ENCODE data around the gene ALK. TPM values are rescaled to one million over a fixed set of nuclear protein-coding genes. Genes with fewer than 3 reads are reported as not detected.
"Not testable (repeated sequence)": the region's sequence is repeated elsewhere in the genome, so short reads cannot be mapped to it uniquely, and the experiment has no call there.

ALK gene
- total RNA-seq, 4 donors from 2014 or later: 0.32 to 0.42 TPM; not detected in 2

GRCh38 chr2:29259221-29259620 is 662.2 kb downstream of the ALK start:
- WGBS: 60% methylated on average over 4 of the region's 4 CpGs
- TF ChIP-seq EP300 (IDR thresholded peaks at IDR 0.05) (no peak), POLR2AphosphoS5 (IDR thresholded peaks at IDR 0.05) (no peak), POLR2A (IDR thresholded peaks at IDR 0.05) (no peak), CTCF (IDR thresholded peaks at IDR 0.05) (no peak)
- no peak overlapping the region for H3K4me3 ChIP-seq
- DNase-seq (ENCODE audit: low spot score in 2 of 2): no peak
- H3K27me3 ChIP-seq: no peaks in the 10 kb centered on the region
- no peaks in the 10 kb centered on the region for H3K9me3 ChIP-seq
- H3K36me3 ChIP-seq: no peaks in the 10 kb centered on the region
- peaks cover 3% of the 10 kb centered on the region for H3K4me1 ChIP-seq
- no peak overlapping the region for H3K27ac ChIP-seq

GRCh38 chr2:29255004-29255403 is 666.4 kb downstream of the ALK start:
- DNase-seq (ENCODE audit: low spot score in 2 of 2): peak in 1 of 2 donors; percentile 11
- no peak overlapping the region for H3K4me3 ChIP-seq
- no peaks in the 10 kb centered on the region for H3K9me3 ChIP-seq
- WGBS: 67% methylated on average over 2 of the region's 2 CpGs
- no peaks in the 10 kb centered on the region for H3K27me3 ChIP-seq
- no peaks in the 10 kb centered on the region for H3K4me1 ChIP-seq
- H3K36me3 ChIP-seq: no peaks in the 10 kb centered on the region
- H3K27ac ChIP-seq: no peak overlapping the region
- no peak for TF ChIP-seq EP300 (IDR thresholded peaks at IDR 0.05)
- TF ChIP-seq POLR2A (IDR thresholded peaks at IDR 0.05): no peak
- TF ChIP-seq CTCF (IDR thresholded peaks at IDR 0.05): no peak
- TF ChIP-seq POLR2AphosphoS5 (IDR thresholded peaks at IDR 0.05): no peak

GRCh38 chr2:29253495-29254275 is 667.7 kb downstream of the ALK start:
- H3K9me3 ChIP-seq, H3K27me3 ChIP-seq, H3K4me1 ChIP-seq, H3K4me3 ChIP-seq, H3K36me3 ChIP-seq, H3K27ac ChIP-seq: not testable (repeated sequence)
- 59% methylated on average over 4 of the region's 4 CpGs for WGBS
- peak in 1 of 2 donors; percentile 9 for DNase-seq (ENCODE audit: low spot score in 2 of 2)

GRCh38 chr2:29253026-29253425 is 668.4 kb downstream of the ALK start:
- no peaks in the 10 kb centered on the region for H3K9me3 ChIP-seq
- peak in 1 of 2 donors; percentile 6 for DNase-seq (ENCODE audit: low spot score in 2 of 2)
- no peak overlapping the region for H3K27ac ChIP-seq
- H3K27me3 ChIP-seq: no peaks in the 10 kb centered on the region
- no peaks in the 10 kb centered on the region for H3K36me3 ChIP-seq
- WGBS: 75% methylated on average over 3 of the region's 3 CpGs
- no peak overlapping the region for H3K4me3 ChIP-seq
- H3K4me1 ChIP-seq: no peaks in the 10 kb centered on the region
- TF ChIP-seq POLR2AphosphoS5 (IDR thresholded peaks at IDR 0.05) (no peak), CTCF (IDR thresholded peaks at IDR 0.05) (no peak), EP300 (IDR thresholded peaks at IDR 0.05) (no peak), POLR2A (IDR thresholded peaks at IDR 0.05) (no peak)

GRCh38 chr2:29251406-29251805 is 670.0 kb downstream of the ALK start:
- Histone ChIP-seq H3K4me3 (no peak overlapping the region), H3K27me3 (no peaks in the 10 kb centered on the region), H3K36me3 (no peaks in the 10 kb centered on the region), H3K4me1 (no peaks in the 10 kb centered on the region), H3K9me3 (no peaks in the 10 kb centered on the region), H3K27ac (no peak overlapping the region)
- DNase-seq (ENCODE audit: low spot score in 2 of 2): no peak
- no peak for TF ChIP-seq POLR2A (IDR thresholded peaks at IDR 0.05)
- 93% methylated on average over 3 of the region's 5 CpGs for WGBS

- no peaks in the 10 kb centered on the region for H3K27me3 ChIP-seq
- H3K9me3 ChIP-seq: no peaks in the 10 kb centered on the region
- no peak for DNase-seq (ENCODE audit: low spot score in 2 of 2)
- TF ChIP-seq CTCF (IDR thresholded peaks at IDR 0.05) (no peak), POLR2A (IDR thresholded peaks at IDR 0.05) (no peak), EP300 (IDR thresholded peaks at IDR 0.05) (no peak), POLR2AphosphoS5 (IDR thresholded peaks at IDR 0.05) (no peak)
- no peak overlapping the region for H3K4me3 ChIP-seq
- H3K4me1 ChIP-seq: no peaks in the 10 kb centered on the region
- H3K36me3 ChIP-seq: no peaks in the 10 kb centered on the region
- no peak overlapping the region for H3K27ac ChIP-seq
- 78% methylated on average over 2 of the region's 7 CpGs for WGBS
Measured at GRCh38 chr2:29250977-29251376, 670.4 kb downstream of the ALK start.
